ENCODE data around the gene CPT1C.

DNA sequence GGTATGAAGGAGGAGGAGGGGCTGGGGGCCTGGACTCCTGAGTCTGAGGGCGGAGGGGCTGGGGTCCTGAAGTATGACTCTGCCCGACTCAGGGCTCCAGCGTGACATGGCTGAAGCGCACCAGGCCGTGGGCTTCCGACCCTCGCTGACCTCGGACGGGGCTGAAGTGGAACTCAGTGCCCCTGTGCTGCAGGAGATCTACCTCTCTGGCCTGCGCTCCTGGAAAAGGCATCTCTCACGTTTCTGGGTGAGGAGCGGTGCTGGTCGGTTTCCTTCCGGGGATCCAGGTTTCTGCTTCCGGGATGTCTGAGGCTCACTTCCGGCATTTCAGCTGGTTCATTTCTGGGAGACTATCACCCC is 1.2 kb downstream of the CPT1C start:
- TF ChIP-seq POLR2A (IDR thresholded peaks at IDR 0.05; ENCODE audit: low read length), result no peak
- TF ChIP-seq GATA1 (IDR thresholded peaks at IDR 0.05; ENCODE audit: low read depth, low read length), result no peak

All from erythroblast (primary cell).